ENCODE data around the gene ZKSCAN4.

GRCh38 chr6:28269492-28269891 is 17.4 kb upstream of the ZKSCAN4 start:
- no peak for TF ChIP-seq CTCF (IDR thresholded peaks at IDR 0.05)
- no peak for TF ChIP-seq RAD21 (conservative IDR thresholded peaks at IDR 0.05 in 1 of 2, IDR thresholded peaks at IDR 0.05 in 1 of 2)
- TF ChIP-seq POLR2A (IDR thresholded peaks at IDR 0.05; ENCODE audit: low read length): no peak
- TF ChIP-seq MYC (IDR thresholded peaks at IDR 0.05; ENCODE audit: borderline replicate concordance, low read length): no peak
- TF ChIP-seq JUNB (IDR thresholded peaks at IDR 0.05): 0 out of 2 replicates have a peak, but pooled peaks have one; percentile 30
- TF ChIP-seq BHLHE40 (IDR thresholded peaks at IDR 0.05; ENCODE audit: low read depth, low read length): no peak
- no peak for TF ChIP-seq PBX3 (IDR thresholded peaks at IDR 0.05)
- TF ChIP-seq NPAS2 (CRISPR knock-in tag; IDR thresholded peaks at IDR 0.05; ENCODE audit: borderline replicate concordance): no peak
- TF ChIP-seq HOXA7 (CRISPR knock-in tag; IDR thresholded peaks at IDR 0.05): no peak
- no peak for TF ChIP-seq ZFP36 (IDR thresholded peaks at IDR 0.05; ENCODE audit: borderline replicate concordance, partially characterized antibody)
- no peak for TF ChIP-seq EP300 (IDR thresholded peaks at IDR 0.05)
- no peak for TF ChIP-seq POLR2AphosphoS2 (conservative IDR thresholded peaks at IDR 0.05; ENCODE audit: low read length)
